ENCODE results near the gene RFPL4A.

- TF ChIP-seq MXI1 (IDR thresholded peaks at IDR 0.05; ENCODE audit: low read depth, low read length) (no peak), CHD1 (IDR thresholded peaks at IDR 0.05; ENCODE audit: low read depth, low read length) (no peak), POU2F2 (IDR thresholded peaks at IDR 0.05; ENCODE audit: borderline replicate concordance, low read depth, low read length) (no peak), SKIL (IDR thresholded peaks at IDR 0.05; ENCODE audit: low read depth, poor library complexity, severe bottlenecking) (no peak), ASH2L (IDR thresholded peaks at IDR 0.05; ENCODE audit: borderline replicate concordance, low read depth) (no peak), ATF7 (IDR thresholded peaks at IDR 0.05; ENCODE audit: low read depth) (no peak)
- TF ChIP-seq, protein P1, sequence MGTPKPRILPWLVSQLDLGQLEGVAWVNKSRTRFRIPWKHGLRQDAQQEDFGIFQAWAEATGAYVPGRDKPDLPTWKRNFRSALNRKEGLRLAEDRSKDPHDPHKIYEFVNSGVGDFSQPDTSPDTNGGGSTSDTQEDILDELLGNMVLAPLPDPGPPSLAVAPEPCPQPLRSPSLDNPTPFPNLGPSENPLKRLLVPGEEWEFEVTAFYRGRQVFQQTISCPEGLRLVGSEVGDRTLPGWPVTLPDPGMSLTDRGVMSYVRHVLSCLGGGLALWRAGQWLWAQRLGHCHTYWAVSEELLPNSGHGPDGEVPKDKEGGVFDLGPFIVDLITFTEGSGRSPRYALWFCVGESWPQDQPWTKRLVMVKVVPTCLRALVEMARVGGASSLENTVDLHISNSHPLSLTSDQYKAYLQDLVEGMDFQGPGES (IDR thresholded peaks at IDR 0.05) = no peak
- TF ChIP-seq, protein P2, sequence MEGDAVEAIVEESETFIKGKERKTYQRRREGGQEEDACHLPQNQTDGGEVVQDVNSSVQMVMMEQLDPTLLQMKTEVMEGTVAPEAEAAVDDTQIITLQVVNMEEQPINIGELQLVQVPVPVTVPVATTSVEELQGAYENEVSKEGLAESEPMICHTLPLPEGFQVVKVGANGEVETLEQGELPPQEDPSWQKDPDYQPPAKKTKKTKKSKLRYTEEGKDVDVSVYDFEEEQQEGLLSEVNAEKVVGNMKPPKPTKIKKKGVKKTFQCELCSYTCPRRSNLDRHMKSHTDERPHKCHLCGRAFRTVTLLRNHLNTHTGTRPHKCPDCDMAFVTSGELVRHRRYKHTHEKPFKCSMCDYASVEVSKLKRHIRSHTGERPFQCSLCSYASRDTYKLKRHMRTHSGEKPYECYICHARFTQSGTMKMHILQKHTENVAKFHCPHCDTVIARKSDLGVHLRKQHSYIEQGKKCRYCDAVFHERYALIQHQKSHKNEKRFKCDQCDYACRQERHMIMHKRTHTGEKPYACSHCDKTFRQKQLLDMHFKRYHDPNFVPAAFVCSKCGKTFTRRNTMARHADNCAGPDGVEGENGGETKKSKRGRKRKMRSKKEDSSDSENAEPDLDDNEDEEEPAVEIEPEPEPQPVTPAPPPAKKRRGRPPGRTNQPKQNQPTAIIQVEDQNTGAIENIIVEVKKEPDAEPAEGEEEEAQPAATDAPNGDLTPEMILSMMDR (IDR thresholded peaks at IDR 0.05 in 2 of 3, conservative IDR thresholded peaks at IDR 0.05 in 1 of 3; ENCODE audit: control insufficient read depth in 2 of 3, extremely low read depth in 1 of 3, insufficient read depth in 1 of 3, low read depth in 3 of 3, low read length in 3 of 3) = no peak
Measured at GRCh38 chr19:55720801-55721200, 38.1 kb upstream of the RFPL4A start.

All from GM12878 (cell line).